Mesothelial cell of epicardium (in vitro differentiated cells): ENCODE measurements around the gene BORCS5. TPM values are rescaled to one million over a fixed set of nuclear protein-coding genes. Genes with fewer than 3 reads are reported as not detected.
A peak's percentile ranks its signal among the peaks of the same experiment; 100 is the strongest.

Source experiments
- DNase-seq, 2 experiments: peaks; one replicate each; pipeline ENCODE4 v3.0.0; 2021; ENCODE audit warnings: low spot score in 2 of 2; ENCODE audit not compliant: unreplicated experiment in 2 of 2
- H3K27ac Mint-ChIP-seq: 2 replicates; pipeline ENCODE4 v1.8.0; 2021; ENCODE audit warnings: mixed read lengths
- H3K27me3 Mint-ChIP-seq: 2 replicates; pipeline ENCODE4 v1.8.0; 2021; ENCODE audit warnings: low read depth, mixed read lengths
- H3K36me3 Mint-ChIP-seq: 2 replicates; pipeline ENCODE4 v1.8.0; 2021; ENCODE audit warnings: mixed read lengths
- H3K4me1 Mint-ChIP-seq: 2 replicates; pipeline ENCODE4 v1.8.0; 2021; ENCODE audit warnings: mixed read lengths
- H3K4me3 Mint-ChIP-seq: 2 replicates; pipeline ENCODE4 v1.8.0; 2021; ENCODE audit warnings: mild to moderate bottlenecking, moderate library complexity, mixed read lengths
- H3K9me3 Mint-ChIP-seq: 2 replicates; pipeline ENCODE4 v1.8.0; 2021; ENCODE audit warnings: mixed read lengths
- total RNA-seq: library from RNA; stranded (reverse); gene quantifications from 3 replicates; pipeline ENCODE4 v1.2.1, GENCODE V29; 2021
- TF ChIP-seq, protein P1 (sequence below): fragments of 200-600 bp; sonication (generic); IDR thresholded peaks from one replicate; pipeline ENCODE4 v1.5.0; 2021; ENCODE audit warnings: antibody characterized with exemption; ENCODE audit not compliant: unreplicated experiment

Gene BORCS5
- total RNA-seq, 1 donor from 2014 or later, result 11.0 TPM

DNA sequence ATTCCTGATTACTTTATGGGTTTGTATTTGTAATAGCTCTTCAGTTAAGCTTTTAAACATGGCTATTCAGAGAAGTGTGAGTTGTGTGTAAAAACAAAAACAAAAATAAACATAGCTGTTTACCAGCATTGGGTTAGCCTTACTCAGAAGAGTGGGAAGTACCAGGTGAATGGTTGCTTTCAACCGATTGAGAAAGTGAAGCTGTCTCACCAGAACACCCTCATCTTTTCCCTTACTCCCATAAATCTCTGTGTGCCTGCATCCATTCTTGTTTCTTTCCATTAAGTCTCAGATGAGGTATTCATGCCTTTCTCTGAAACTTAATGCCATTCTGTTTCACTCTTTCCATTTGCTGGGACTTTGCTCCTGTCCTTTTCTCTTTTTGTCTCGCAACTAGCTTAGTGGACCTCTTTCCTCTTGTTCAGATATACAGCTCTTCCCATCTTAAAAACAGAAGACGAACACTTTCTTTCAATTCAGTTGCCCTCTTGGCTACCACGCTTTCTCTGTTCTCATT, 10.7 kb downstream of the BORCS5 start:
- TF ChIP-seq, protein P1, sequence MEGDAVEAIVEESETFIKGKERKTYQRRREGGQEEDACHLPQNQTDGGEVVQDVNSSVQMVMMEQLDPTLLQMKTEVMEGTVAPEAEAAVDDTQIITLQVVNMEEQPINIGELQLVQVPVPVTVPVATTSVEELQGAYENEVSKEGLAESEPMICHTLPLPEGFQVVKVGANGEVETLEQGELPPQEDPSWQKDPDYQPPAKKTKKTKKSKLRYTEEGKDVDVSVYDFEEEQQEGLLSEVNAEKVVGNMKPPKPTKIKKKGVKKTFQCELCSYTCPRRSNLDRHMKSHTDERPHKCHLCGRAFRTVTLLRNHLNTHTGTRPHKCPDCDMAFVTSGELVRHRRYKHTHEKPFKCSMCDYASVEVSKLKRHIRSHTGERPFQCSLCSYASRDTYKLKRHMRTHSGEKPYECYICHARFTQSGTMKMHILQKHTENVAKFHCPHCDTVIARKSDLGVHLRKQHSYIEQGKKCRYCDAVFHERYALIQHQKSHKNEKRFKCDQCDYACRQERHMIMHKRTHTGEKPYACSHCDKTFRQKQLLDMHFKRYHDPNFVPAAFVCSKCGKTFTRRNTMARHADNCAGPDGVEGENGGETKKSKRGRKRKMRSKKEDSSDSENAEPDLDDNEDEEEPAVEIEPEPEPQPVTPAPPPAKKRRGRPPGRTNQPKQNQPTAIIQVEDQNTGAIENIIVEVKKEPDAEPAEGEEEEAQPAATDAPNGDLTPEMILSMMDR, result no peak
- Mint-ChIP-seq H3K4me1 (peaks cover 4% of the 10 kb centered on the region), H3K27me3 (no peaks in the 10 kb centered on the region), H3K9me3 (no peaks in the 10 kb centered on the region), H3K27ac (no peak overlapping the region), H3K4me3 (no peak overlapping the region), H3K36me3 (peaks cover 6% of the 10 kb centered on the region)
- DNase-seq, result no peak

DNA sequence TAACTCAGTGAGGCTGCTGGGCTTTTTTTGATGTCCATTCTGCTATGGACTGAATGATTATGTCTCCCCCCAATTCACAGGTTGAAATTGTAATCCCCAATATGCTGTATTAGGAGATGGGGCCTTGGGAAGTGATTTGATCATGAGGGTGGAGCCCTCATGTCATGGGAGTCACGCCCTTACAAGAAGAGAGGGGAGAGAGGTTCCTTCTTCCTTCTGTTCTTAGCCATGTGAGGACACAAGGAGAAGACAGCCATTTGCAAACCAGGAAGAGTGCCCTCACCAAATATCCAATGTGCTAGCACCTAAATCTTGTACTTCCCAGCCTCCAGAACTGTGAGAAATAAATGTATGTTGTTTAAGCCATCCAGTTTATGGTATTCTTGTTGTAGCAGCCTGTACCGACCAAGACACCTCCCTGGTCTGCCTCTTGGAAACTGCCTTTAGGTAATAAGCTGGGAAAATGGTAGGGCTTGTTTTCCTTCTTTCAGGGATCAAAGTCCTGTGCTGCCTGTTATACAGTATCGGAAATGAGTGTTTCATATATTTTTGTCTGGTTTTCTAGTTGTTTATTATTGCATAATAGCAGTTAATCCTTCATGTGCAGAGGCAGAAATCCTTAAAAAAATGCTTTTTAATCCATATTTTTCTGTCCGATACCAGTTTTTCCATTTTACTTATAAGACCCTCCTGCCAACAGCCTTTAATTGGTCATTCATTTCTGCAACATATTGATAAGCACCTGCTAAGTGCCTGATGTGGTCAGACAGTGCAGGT, 16.3 kb downstream of the BORCS5 start:
- Mint-ChIP-seq H3K27me3 (no peaks in the 10 kb centered on the region), H3K9me3 (no peaks in the 10 kb centered on the region), H3K4me3 (no peak overlapping the region), H3K27ac (no peak overlapping the region), H3K36me3 (peaks cover 5% of the 10 kb centered on the region), H3K4me1 (no peaks in the 10 kb centered on the region)
- TF ChIP-seq, protein P1, result no peak
- DNase-seq, result no peak

DNA sequence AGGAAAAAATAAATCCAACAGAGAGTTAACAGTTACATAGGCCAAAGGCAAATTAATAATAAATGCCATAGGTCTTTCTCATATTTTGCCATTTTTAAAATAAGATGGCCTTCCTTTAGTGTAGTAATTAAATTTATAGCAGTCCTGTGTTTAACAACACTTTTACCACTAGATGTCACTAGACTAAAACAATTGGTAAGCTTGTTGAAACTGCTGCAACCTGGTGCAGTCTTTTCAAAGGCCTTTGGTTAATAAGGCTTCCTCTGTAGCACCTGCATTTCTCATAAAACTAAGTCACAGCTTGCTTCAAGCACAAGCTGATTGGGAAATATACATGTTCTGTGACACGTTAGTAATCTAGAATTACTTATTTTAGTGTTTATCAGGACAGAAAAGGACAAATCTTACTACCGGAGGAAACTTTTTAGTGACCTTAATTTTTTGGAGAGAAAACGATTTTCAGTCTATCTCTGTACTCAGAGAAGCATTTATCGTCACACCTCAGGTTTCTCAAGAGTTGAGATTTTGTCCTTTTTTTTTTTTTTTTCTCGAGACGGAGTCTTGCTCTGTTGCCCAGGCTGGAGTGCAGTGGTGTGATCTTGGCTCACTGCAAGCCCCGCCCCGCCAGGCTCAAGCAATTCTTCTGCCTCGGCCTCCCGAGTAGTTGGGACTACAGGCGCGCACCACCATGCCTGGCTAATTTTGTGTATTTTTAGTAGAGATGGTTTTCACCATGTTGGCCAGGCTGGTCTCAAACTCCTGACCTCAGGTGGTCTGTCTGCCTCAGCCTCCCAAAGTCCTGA, 20.0 kb downstream of the BORCS5 start:
- no peak overlapping the region for H3K27ac Mint-ChIP-seq
- H3K27me3 Mint-ChIP-seq, result no peaks in the 10 kb centered on the region
- H3K4me3 Mint-ChIP-seq, result no peak overlapping the region

DNA sequence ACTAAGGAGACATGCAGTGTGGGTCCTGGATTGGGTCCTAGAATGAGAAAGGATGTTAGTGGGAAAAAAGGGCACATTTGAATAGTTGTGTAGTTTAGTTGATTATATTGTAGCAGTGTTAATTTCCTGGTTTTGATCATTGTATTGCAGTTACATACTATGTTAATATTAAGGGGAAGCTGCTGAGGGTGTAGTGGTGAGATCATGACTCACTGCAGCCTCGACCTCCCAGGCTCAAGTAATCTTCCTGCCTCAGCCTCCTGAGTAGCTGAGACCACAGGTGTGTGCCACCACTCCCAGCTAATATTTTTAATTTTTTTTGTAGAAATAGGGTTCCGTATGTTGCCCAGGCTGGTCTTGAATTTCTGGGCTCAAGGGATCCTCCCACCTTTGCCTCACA, 21.7 kb downstream of the BORCS5 start:
- no peak for DNase-seq
- H3K9me3 Mint-ChIP-seq, result peaks cover 4% of the 10 kb centered on the region
- H3K4me3 Mint-ChIP-seq, result no peak overlapping the region
- no peaks in the 10 kb centered on the region for H3K27me3 Mint-ChIP-seq
- H3K36me3 Mint-ChIP-seq, result peaks cover 16% of the 10 kb centered on the region
- peaks cover 4% of the 10 kb centered on the region for H3K4me1 Mint-ChIP-seq
- no peak overlapping the region for H3K27ac Mint-ChIP-seq
- TF ChIP-seq, protein P1, result no peak

More for the DNA sequence above, 20.0 kb downstream of the BORCS5 start:
- DNase-seq, result no peak
- Mint-ChIP-seq H3K36me3 (peaks cover 9% of the 10 kb centered on the region), H3K9me3 (peaks cover under 1% of the 10 kb centered on the region), H3K4me1 (peaks cover 4% of the 10 kb centered on the region)
- TF ChIP-seq, protein P1, result peak; percentile 79

DNA sequence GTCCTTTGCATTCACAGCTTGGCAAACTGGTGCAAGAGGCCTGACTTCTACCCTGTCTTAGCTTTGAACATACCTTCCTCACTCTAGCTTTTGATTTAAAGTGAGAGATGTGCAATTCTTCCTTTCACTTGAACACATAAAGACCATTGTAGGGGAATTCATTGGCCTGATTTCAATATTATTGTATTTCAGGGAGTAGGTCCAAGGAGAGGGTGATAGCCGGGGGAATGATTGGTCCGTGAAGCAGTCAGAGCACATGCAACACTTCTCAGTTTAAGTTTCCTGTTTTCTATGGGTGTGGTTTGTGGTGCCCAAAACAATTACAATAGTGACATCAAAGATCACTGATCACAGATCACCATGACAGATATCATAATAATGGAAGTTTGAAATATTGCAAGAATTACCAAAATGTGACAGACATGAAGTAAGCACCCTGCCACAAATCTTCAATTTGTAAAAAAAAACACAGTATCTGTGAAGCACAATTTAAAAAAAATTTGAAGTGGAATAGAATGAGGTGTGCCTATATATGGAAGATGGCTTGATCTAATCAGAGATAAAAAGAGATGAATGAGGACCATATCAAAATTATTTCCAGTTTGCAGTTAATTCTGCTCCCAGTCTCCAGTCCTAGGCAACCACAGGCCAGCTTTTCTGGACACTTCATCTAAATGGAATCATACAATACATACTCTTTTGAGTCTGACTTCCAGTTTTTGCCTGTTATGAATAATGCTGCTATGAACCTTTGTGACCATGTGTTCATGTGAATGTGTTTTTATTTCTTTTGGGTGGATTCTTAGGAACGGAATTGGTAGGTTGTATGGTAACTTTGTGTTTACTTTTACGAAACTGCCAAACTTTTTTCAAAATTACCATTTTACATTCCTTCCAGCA, 23.2 kb downstream of the BORCS5 start:
- TF ChIP-seq, protein P1, result no peak
- Mint-ChIP-seq H3K27me3 (no peaks in the 10 kb centered on the region), H3K4me3 (no peak overlapping the region), H3K9me3 (peaks cover 4% of the 10 kb centered on the region), H3K27ac (no peak overlapping the region), H3K4me1 (peaks cover 5% of the 10 kb centered on the region), H3K36me3 (peaks cover 17% of the 10 kb centered on the region)
- no peak for DNase-seq
